MM.1S (cell line): Measurements from ENCODE around the gene ADSS1.

Experiments
- CTCF ChIP-seq: fragments of 300-600 bp; sonication (generic); IDR thresholded peaks from 2 replicates; pipeline ENCODE4 v1.5.1; 2016; ENCODE audit warnings: antibody characterized with exemption, low read length, mixed read lengths
- EZH2 ChIP-seq: fragments of 300-600 bp; sonication (generic); optimal IDR thresholded peaks from 2 replicates; pipeline ENCODE3; 2017; ENCODE audit warnings: low read depth, mild to moderate bottlenecking, antibody characterized with exemption, low read length, mixed read lengths

- no peak for TF ChIP-seq CTCF
- no peak for TF ChIP-seq EZH2
These were observed 53.8 kb downstream of the ADSS1 start for GRCh38 chr14:104777808-104778249.
